OCI-LY3 (cell line): ENCODE measurements around the gene CUX1.

Experiments
- CTCF ChIP-seq: fragments of 200-600, 300-600 bp; sonication (generic); IDR thresholded peaks from 2 replicates; pipeline ENCODE4 v1.5.1; 2014; ENCODE audit warnings: antibody characterized with exemption, low read length, low read depth
- EZH2phosphoT487 ChIP-seq: fragments of 200-600 bp; shearing (Covaris generic); IDR thresholded peaks from 2 replicates; pipeline ENCODE4 v1.6.1; 2018; ENCODE audit warnings: antibody characterized with exemption, mixed run types, low read depth

DNA sequence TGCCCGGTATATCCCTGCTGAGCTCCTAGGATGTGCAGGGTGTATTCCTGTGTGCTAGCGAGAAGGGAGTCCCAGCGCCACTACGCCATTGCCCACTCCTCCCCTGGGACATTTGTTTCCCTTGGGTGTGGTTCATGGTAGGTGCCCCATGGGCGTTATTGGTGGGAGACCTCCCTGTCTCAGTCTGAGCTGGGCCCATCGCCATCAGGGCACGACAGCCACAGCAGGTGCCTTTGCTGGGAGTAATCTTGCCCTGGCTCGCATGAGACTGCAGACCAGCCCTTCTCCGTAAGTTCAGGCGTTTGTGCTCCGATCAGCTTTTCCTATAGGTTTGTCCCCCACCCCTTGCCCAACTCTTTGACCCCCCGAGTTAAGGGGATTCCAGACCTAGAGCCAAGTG is 332.0 kb downstream of the CUX1 start:
- TF ChIP-seq CTCF (no peak), EZH2phosphoT487 (no peak)
